ENCODE results near the gene SAMD4A.

DNA sequence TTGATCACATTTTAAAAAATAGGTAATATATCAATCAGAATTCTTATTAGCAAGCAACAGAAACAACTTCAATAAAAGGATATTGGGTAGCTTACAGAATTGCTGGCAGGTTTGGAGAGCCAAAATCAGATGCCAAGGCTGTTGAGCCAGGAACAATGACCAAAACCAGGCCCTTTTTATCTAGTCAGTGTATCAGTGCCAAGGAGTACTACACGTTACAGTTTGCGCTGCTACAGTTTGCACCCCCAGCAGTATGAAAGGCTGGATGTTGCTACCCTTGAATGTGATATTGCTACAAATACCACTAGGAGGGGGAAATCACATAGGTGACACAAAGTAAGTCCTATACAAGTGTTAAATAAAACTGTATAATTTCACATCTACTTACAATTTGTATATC is 38.0 kb upstream of the SAMD4A start:
- TF ChIP-seq, protein P1, sequence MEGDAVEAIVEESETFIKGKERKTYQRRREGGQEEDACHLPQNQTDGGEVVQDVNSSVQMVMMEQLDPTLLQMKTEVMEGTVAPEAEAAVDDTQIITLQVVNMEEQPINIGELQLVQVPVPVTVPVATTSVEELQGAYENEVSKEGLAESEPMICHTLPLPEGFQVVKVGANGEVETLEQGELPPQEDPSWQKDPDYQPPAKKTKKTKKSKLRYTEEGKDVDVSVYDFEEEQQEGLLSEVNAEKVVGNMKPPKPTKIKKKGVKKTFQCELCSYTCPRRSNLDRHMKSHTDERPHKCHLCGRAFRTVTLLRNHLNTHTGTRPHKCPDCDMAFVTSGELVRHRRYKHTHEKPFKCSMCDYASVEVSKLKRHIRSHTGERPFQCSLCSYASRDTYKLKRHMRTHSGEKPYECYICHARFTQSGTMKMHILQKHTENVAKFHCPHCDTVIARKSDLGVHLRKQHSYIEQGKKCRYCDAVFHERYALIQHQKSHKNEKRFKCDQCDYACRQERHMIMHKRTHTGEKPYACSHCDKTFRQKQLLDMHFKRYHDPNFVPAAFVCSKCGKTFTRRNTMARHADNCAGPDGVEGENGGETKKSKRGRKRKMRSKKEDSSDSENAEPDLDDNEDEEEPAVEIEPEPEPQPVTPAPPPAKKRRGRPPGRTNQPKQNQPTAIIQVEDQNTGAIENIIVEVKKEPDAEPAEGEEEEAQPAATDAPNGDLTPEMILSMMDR (IDR thresholded peaks at IDR 0.05): no peak
- TF ChIP-seq POLR2A (IDR thresholded peaks at IDR 0.05): no peak
- TF ChIP-seq POLR2AphosphoS5 (IDR thresholded peaks at IDR 0.05): no peak
